DND-41 (cell line): ENCODE measurements around the gene DIMT1.

ENCODE experiments used
- CTCF ChIP-seq: IDR thresholded peaks from 2 replicates; pipeline ENCODE4 v1.5.1; 2012; ENCODE audit warnings: borderline replicate concordance, low read length, moderate library complexity, mild to moderate bottlenecking; ENCODE audit not compliant: poor library complexity, severe bottlenecking; ENCODE audit errors: extremely low read depth
- EZH2 ChIP-seq: IDR thresholded peaks from 3 replicates; pipeline ENCODE4 v1.6.1; 2012; ENCODE audit warnings: borderline replicate concordance, low read depth, mild to moderate bottlenecking, moderate library complexity, low read length, inconsistent platforms; ENCODE audit not compliant: severe bottlenecking

- TF ChIP-seq EZH2: no peak
- TF ChIP-seq CTCF: no peak
Observed at GRCh38 chr5:62373382-62373781, 30.3 kb downstream of the DIMT1 start.
